ENCODE data around the gene SBF2.

- TF ChIP-seq CTCF (conservative IDR thresholded peaks at IDR 0.05) (no peak), ZFX (IDR thresholded peaks at IDR 0.05) (no peak)
Observed at GRCh38 chr11:9762531-9762930, 531.5 kb downstream of the SBF2 start.

Measured in C4-2B (cell line).